Uterus (tissue), 2 donors: Measurements from ENCODE around the gene DNAJC5G.

Experiments
- POLR2A ChIP-seq, 2 donors: fragments of 450-650 bp; IDR thresholded peaks; one replicate each; pipeline ENCODE4 v1.6.1; 2016; ENCODE audit warnings: antibody characterized with exemption in 2 of 2, mild to moderate bottlenecking in 1 of 2, moderate library complexity in 1 of 2
- TF ChIP-seq, protein P1 (sequence below), 4 experiments: fragments of 200-600 bp in 2 of 4; fragments of 450-650 bp in 2 of 4; sonication (generic) in 2 of 4; IDR thresholded peaks; one replicate each; pipeline ENCODE4 v1.5.1; 2016 to 2019; ENCODE audit warnings: antibody characterized with exemption in 4 of 4, mild to moderate bottlenecking in 2 of 4, moderate library complexity in 1 of 4

DNA sequence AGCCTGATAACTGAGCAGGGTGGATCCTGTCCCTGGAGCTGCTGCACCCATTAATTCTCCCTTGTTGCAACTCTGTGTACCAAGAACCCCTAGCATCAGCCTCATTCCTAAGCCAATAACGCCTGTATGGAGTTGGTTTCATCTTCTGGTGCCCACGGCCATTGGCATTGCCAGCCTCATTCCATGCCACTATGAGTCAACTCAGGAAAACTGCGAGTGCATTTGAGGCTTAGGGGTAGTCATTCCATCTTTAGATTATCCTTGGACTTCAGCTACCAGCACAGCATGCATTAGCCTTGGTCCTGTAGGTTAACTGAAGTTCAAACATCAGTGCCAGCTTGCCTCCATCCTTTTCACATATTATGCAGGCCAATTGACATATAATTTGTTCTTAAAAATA lies 5.6 kb downstream of the DNAJC5G start:
- TF ChIP-seq, protein P1, sequence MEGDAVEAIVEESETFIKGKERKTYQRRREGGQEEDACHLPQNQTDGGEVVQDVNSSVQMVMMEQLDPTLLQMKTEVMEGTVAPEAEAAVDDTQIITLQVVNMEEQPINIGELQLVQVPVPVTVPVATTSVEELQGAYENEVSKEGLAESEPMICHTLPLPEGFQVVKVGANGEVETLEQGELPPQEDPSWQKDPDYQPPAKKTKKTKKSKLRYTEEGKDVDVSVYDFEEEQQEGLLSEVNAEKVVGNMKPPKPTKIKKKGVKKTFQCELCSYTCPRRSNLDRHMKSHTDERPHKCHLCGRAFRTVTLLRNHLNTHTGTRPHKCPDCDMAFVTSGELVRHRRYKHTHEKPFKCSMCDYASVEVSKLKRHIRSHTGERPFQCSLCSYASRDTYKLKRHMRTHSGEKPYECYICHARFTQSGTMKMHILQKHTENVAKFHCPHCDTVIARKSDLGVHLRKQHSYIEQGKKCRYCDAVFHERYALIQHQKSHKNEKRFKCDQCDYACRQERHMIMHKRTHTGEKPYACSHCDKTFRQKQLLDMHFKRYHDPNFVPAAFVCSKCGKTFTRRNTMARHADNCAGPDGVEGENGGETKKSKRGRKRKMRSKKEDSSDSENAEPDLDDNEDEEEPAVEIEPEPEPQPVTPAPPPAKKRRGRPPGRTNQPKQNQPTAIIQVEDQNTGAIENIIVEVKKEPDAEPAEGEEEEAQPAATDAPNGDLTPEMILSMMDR (IDR thresholded peaks at IDR 0.05), result no peak
- TF ChIP-seq POLR2A (IDR thresholded peaks at IDR 0.05), result no peak
